Activated T-helper 1 cell treated with anti-CD3 and anti-CD28 coated beads, Interleukin-2, amount 50 U/mL, for 16 hours (primary cell): Measurements from ENCODE around the gene PARD3B.

ENCODE experiments used
- DNase-seq, 2 donors: peaks; one replicate each; pipeline ENCODE4 v3.0.0-alpha.2; 2020; ENCODE audit warnings: low read depth in 1 of 2, low spot score in 1 of 2

PARD3B gene

GRCh38 chr2:205372141-205372540, 826.9 kb downstream of the PARD3B start:
- DNase-seq: no peak

GRCh38 chr2:205375461-205376448, 830.5 kb downstream of the PARD3B start:
- no peak for DNase-seq

GRCh38 chr2:205377324-205377723, 832.0 kb downstream of the PARD3B start:
- no peak for DNase-seq

- DNase-seq: no peak
Observed at GRCh38 chr2:205383601-205384000, 838.3 kb downstream of the PARD3B start.

- DNase-seq: no peak
Observed at GRCh38 chr2:205386109-205386508, 840.8 kb downstream of the PARD3B start.

GRCh38 chr2:205387350-205388055, 842.2 kb downstream of the PARD3B start:
- no peak for DNase-seq

GRCh38 chr2:205390866-205391265, 845.6 kb downstream of the PARD3B start:
- DNase-seq: no peak

- no peak for DNase-seq
Observed at GRCh38 chr2:205401511-205401910, 856.2 kb downstream of the PARD3B start.

GRCh38 chr2:205402011-205402410, 856.7 kb downstream of the PARD3B start:
- DNase-seq: no peak

- no peak for DNase-seq
Observed at GRCh38 chr2:205403244-205403825, 858.1 kb downstream of the PARD3B start.

- no peak for DNase-seq
Observed at GRCh38 chr2:205405194-205405593, 859.9 kb downstream of the PARD3B start.

- no peak for DNase-seq
Observed at GRCh38 chr2:205405752-205406151, 860.5 kb downstream of the PARD3B start.

- no peak for DNase-seq
Observed at GRCh38 chr2:205407984-205408383, 862.7 kb downstream of the PARD3B start.

GRCh38 chr2:205408696-205409095, 863.4 kb downstream of the PARD3B start:
- no peak for DNase-seq

- DNase-seq: no peak
Observed at GRCh38 chr2:205409411-205409810, 864.1 kb downstream of the PARD3B start.

- DNase-seq: no peak
Observed at GRCh38 chr2:205411558-205411957, 866.3 kb downstream of the PARD3B start.

- no peak for DNase-seq
Observed at GRCh38 chr2:205424326-205424725, 879.1 kb downstream of the PARD3B start.

- DNase-seq: no peak
Observed at GRCh38 chr2:205425102-205425501, 879.8 kb downstream of the PARD3B start.

GRCh38 chr2:205427112-205427511, 881.8 kb downstream of the PARD3B start:
- no peak for DNase-seq

- DNase-seq: no peak
Observed at GRCh38 chr2:205428811-205429210, 883.5 kb downstream of the PARD3B start.

- DNase-seq: no peak
Observed at GRCh38 chr2:205435970-205436369, 890.7 kb downstream of the PARD3B start.

GRCh38 chr2:205438241-205438640, 893.0 kb downstream of the PARD3B start:
- DNase-seq: no peak
